MM.1S (cell line): Measurements from ENCODE around the gene GFER.

Experiments
- DNase-seq: peaks from one replicate; pipeline ENCODE4 v3.0.0-alpha.2; 2015
- H2AFZ ChIP-seq: fragments of 300-600 bp; sonication (generic); 2 replicates; pipeline ENCODE4 v1.6.0; 2016; ENCODE audit warnings: antibody characterized with exemption, low read length
- H3F3A ChIP-seq: fragments of 300-600 bp; sonication (generic); 2 replicates; pipeline ENCODE4 v1.6.1; 2016; ENCODE audit warnings: mild to moderate bottlenecking, antibody characterized with exemption, low read length, moderate library complexity, mixed read lengths; ENCODE audit not compliant: insufficient read depth
- H3K27ac ChIP-seq: fragments of 300-600 bp; sonication (generic); 2 replicates; pipeline ENCODE4 v1.5.1; 2016; ENCODE audit warnings: mild to moderate bottlenecking, low read length
- H3K27me3 ChIP-seq: fragments of 300-600 bp; sonication (generic); replicated peaks from 2 replicates; pipeline ENCODE4 v1.6.0; 2016; ENCODE audit warnings: low read length; ENCODE audit not compliant: insufficient read depth
- H3K36me3 ChIP-seq: fragments of 300-600 bp; sonication (generic); replicated peaks from 2 replicates; pipeline ENCODE4 v1.6.1; 2016; ENCODE audit warnings: mild to moderate bottlenecking, low read length, mixed read lengths; ENCODE audit not compliant: insufficient read depth
- H3K4me1 ChIP-seq: fragments of 300-600 bp; sonication (generic); 2 replicates; pipeline ENCODE4 v1.6.1; 2016; ENCODE audit warnings: low read length, mixed read lengths
- H3K4me2 ChIP-seq: fragments of 300-600 bp; sonication (generic); 2 replicates; pipeline ENCODE4 v1.6.0; 2016; ENCODE audit warnings: low read depth, low read length
- H3K4me3 ChIP-seq: fragments of 300-600 bp; sonication (generic); 2 replicates; pipeline ENCODE4 v1.5.1; 2016; ENCODE audit warnings: low read length, mixed read lengths
- H3K79me2 ChIP-seq: fragments of 300-600 bp; sonication (generic); 2 replicates; pipeline ENCODE4 v1.6.1; 2016; ENCODE audit warnings: mixed run types, low read length, mixed read lengths
- H3K9ac ChIP-seq: fragments of 300-600 bp; sonication (generic); 2 replicates; pipeline ENCODE4 v1.6.1; 2016; ENCODE audit warnings: low read length, mixed read lengths
- H3K9me2 ChIP-seq: fragments of 300-600 bp; sonication (generic); replicated peaks from 2 replicates; pipeline ENCODE4 v1.6.1; 2016; ENCODE audit warnings: mild to moderate bottlenecking, low read length, mixed read lengths; ENCODE audit not compliant: insufficient read depth
- H3K9me3 ChIP-seq: fragments of 300-600 bp; sonication (generic); replicated peaks from 2 replicates; pipeline ENCODE4 v1.6.1; 2016; ENCODE audit warnings: mild to moderate bottlenecking, low read length, mixed read lengths; ENCODE audit not compliant: insufficient read depth
- H4K20me1 ChIP-seq: fragments of 300-600 bp; sonication (generic); 2 replicates; pipeline ENCODE4 v1.6.1; 2016; ENCODE audit warnings: mild to moderate bottlenecking, low read length, moderate library complexity, mixed read lengths; ENCODE audit not compliant: insufficient read depth
- CTCF ChIP-seq: fragments of 300-600 bp; sonication (generic); IDR thresholded peaks from 2 replicates; pipeline ENCODE4 v1.5.1; 2016; ENCODE audit warnings: antibody characterized with exemption, low read length, mixed read lengths
- EZH2 ChIP-seq: fragments of 300-600 bp; sonication (generic); optimal IDR thresholded peaks from 2 replicates; pipeline ENCODE3; 2017; ENCODE audit warnings: low read depth, mild to moderate bottlenecking, antibody characterized with exemption, low read length, mixed read lengths
- EZH2phosphoT487 ChIP-seq: fragments of 300-600 bp; sonication (generic); IDR thresholded peaks from 2 replicates; pipeline ENCODE4 v1.6.1; 2018; ENCODE audit warnings: antibody characterized with exemption, low read length

The GFER gene

GRCh38 chr16:1966460-1966859 lies 17.5 kb upstream of the GFER start, which contains the start of gene RNF151:
TSS of gene RNF151 (plus strand) at chr16:1966856. CDS start at chr16:1966882, 26 bp downstream.
- peak within 1 kb of the TSS; percentile 94; the same call in 1 of the 2 replicates for H3K9ac ChIP-seq
- H3K27ac ChIP-seq, result no peak within 1 kb of the TSS
- DNase-seq, result no peak
- no peaks in the 10 kb centered on the region for H3K9me2 ChIP-seq
- H3K36me3 ChIP-seq, result peaks cover 17% of the 10 kb centered on the region
- peak within 1 kb of the TSS; percentile 93 for H3K4me2 ChIP-seq
- H3K4me3 ChIP-seq, result peak within 1 kb of the TSS; percentile 80
- H3K9me3 ChIP-seq, result no peaks in the 10 kb centered on the region
- no peaks in the 10 kb centered on the region for H4K20me1 ChIP-seq
- no peak within 1 kb of the TSS for H2AFZ ChIP-seq
- peaks cover 7% of the 10 kb centered on the region; the same call in 1 of the 2 replicates for H3K4me1 ChIP-seq
- TF ChIP-seq CTCF (no peak), EZH2 (no peak), EZH2phosphoT487 (no peak)
- no peaks in the 10 kb centered on the region for H3K27me3 ChIP-seq
- H3K79me2 ChIP-seq, result peaks cover 26% of the 10 kb centered on the region
- H3F3A ChIP-seq, result peaks cover 31% of the 10 kb centered on the region

GRCh38 chr16:1968146-1968953 lies 15.6 kb upstream of the GFER start:
- Histone ChIP-seq H3K9me2 (no peaks in the 10 kb centered on the region), H3K4me3 (no peak overlapping the region), H4K20me1 (no peaks in the 10 kb centered on the region), H3K79me2 (peaks cover 39% of the 10 kb centered on the region), H3K27me3 (no peaks in the 10 kb centered on the region), H2AFZ (no peak overlapping the region), H3K9me3 (no peaks in the 10 kb centered on the region), H3F3A (peaks cover 18% of the 10 kb centered on the region), H3K4me1 (peaks cover 9% of the 10 kb centered on the region; the same call in 1 of the 2 replicates), H3K27ac (no peak overlapping the region), H3K4me2 (no peak overlapping the region), H3K36me3 (peaks cover 8% of the 10 kb centered on the region), H3K9ac (no peak overlapping the region)
- TF ChIP-seq CTCF (no peak), EZH2phosphoT487 (no peak), EZH2 (no peak)
- DNase-seq, result no peak

GRCh38 chr16:1971796-1972489 lies 12.1 kb upstream of the GFER start, which contains the start of gene TBL3:
TSS of gene TBL3 (plus strand) at chr16:1972053. CDS start at chr16:1972165, 112 bp downstream.
- Histone ChIP-seq H4K20me1 (no peaks in the 10 kb centered on the region), H3K27ac (peak within 1 kb of the TSS; percentile 55; the same call in 1 of the 2 replicates), H3K4me3 (peak within 1 kb of the TSS; percentile 93), H3K79me2 (peaks cover 23% of the 10 kb centered on the region), H3K27me3 (no peaks in the 10 kb centered on the region), H3F3A (peaks cover 4% of the 10 kb centered on the region; the same call in 1 of the 2 replicates), H3K9me2 (no peaks in the 10 kb centered on the region), H3K36me3 (no peaks in the 10 kb centered on the region), H3K9ac (peak within 1 kb of the TSS; percentile 95), H3K4me2 (peak within 1 kb of the TSS; percentile 89), H3K9me3 (no peaks in the 10 kb centered on the region), H3K4me1 (0 out of 2 replicates have a peak, but pooled peaks cover 3% of the 10 kb centered on the region), H2AFZ (peak within 1 kb of the TSS; percentile 69)
- TF ChIP-seq EZH2 (no peak), EZH2phosphoT487 (no peak), CTCF (no peak)
- peak; percentile 95 for DNase-seq
